ENCODE data around the gene NCAM2.

NCAM2 gene

DNA sequence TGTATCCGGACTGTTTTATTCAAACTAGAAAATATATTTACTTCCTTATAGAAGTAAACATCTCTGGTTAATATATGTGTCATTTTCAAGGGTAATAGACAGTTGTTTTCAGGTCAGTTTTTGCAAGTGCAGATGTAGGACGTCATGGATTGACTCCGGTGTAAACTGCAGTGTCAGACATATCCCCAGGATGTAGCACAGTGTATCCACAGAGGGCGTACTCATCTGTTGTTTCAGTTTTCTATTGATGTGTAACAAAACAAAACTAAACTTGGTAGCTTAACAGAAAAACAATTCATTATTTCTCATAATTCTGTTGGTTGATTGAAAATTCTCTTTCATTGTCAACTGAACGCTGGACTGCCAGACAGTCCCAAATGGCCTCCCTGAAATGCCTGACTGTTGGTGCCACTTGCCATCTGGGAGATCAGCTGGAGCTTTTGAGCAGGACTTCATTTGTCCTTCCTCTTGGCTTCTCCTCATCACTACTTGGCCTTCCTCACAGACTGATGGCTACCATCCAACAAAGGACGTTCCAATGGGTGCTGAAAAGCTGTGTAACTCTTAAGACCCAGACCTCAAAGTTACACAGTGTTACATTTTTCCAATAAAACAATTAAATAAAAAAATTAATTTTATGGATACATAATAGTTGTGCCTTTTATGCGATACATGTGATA lies 181.6 kb downstream of the NCAM2 start:
- no peak for DNase-seq

- DNase-seq = no peak
These were observed 184.3 kb downstream of the NCAM2 start for GRCh38 chr21:21182401-21183010.

DNA sequence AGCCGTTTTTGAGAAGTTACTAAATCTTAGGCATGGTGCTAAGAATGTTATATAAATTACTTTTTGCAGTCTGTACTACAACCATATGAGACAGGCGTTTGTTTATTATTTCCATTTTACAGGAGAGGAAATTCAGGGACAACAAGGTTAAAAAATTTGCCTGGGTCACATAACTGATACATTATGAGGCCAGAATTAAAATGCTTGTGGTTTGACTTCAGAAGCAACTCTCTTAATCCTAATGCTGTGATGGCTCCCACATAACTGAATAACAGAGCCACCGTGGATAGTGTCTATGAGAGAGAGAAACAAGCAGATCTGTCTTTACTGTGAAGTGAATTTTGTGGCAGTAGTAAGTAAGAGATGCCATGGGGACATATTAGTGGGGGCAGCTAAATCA lies 184.9 kb downstream of the NCAM2 start:
- no peak for DNase-seq

DNA sequence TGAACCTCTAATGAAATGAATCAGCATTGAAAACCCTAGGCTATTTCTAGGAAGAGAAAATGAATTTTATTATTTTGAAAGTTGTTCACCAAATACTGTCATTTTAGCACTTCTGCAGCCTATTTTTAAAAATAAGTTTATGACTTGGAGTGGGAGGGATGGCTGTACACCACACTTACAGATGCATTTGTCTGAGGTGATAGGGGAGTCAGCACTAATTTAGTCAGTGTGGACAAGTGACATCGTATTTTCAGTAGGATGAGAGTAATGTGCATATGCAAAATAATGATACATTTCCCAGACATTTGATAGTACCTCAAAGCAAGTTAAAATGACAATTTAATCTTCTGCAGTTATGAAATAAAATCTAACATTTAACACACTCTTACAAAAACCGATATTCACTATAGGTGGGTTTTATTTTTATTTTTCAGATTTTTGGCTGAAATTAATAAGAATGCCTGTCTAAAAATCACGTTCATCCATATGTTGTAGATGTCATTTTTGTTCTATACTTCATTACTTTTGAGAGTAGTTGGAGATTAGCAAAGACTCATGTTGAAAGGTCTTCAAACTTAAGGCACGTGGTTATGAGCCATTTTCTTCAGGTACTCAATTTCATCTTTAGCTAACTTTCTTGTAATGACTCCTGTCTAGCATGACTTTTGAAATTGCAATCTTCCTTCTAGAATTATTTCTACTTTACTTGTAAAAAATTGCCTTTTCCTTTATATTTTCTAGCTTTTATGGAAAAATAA lies 186.7 kb downstream of the NCAM2 start:
- no peak for DNase-seq

DNA sequence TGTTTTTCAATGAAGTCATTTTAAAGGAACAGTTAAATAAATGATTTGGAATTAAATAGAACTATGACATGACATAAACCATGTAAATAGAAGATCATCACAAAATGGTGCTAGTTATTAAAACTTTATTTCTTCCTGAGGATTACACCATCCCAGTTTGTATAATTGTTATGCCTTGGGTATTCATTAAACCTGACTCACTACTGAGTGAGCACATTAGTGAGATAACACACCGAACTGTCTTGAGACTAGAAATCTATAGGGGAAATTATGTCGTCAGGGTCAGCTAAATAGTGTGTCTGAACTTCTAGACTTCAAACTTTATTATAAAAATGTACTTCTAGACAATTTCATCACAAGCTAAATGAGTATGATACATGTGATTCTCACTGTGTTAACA lies 189.4 kb downstream of the NCAM2 start:
- DNase-seq = no peak

GRCh38 chr21:21188513-21189195 lies 190.4 kb downstream of the NCAM2 start:
- DNase-seq = no peak

GRCh38 chr21:21195417-21195943 lies 197.3 kb downstream of the NCAM2 start:
- DNase-seq = no peak

DNA sequence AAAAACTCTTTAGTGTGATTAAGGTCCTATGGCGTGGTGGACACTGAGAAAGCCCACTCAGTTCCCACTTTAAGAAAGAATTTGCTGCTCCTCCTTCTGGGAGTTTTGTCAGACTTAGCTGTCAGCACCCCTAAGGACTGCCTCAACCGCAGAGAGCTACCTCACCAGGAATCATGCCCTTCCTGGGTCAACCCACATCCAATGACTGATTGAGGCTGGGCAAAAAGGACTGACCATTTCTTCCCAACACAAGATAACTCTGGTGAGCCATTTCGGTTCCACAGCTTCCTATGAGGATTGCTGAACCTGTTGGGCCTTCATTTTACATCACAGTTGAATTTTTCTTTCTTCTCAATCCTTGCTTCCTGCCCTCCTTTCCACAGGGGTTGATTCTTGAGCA lies 197.9 kb downstream of the NCAM2 start:
- DNase-seq = no peak

GRCh38 chr21:21196848-21197247 lies 198.6 kb downstream of the NCAM2 start:
- no peak for DNase-seq

GRCh38 chr21:21199342-21200102 lies 201.3 kb downstream of the NCAM2 start:
- DNase-seq = no peak

- DNase-seq = peak in 1 of 2 donors; percentile 2
These were observed 202.1 kb downstream of the NCAM2 start for GRCh38 chr21:21200103-21200938.

DNA sequence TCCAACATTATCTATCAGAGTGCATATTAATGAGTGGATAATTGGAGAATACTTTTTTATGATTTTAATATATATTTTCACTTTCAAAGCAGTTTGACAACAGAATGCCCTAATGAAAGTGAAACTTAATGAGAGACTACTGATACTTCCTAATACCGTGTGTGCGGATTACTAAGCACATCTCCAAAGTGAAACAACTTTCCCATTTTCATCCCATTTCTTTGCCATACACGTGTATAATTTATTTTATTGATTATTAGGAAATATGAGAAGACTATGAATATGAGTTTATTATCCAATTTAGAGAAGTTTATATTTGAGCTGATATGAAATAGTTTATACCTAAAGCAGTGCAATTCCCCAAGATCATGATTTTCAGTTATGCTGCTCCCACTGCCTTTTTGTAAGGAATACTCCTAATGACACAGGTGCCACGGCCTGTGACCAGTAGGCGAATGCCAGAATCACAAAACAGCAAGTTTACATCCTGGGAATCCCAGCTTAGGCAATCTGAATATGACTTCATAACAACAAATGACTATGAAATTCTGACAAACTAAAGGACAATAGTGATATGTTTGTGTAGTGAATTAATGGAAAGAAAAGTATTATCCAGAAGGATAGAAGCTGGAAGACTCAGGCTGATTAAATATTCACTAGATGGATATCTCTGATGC lies 202.9 kb downstream of the NCAM2 start:
- no peak for DNase-seq

- DNase-seq = no peak
These were observed 205.7 kb downstream of the NCAM2 start for GRCh38 chr21:21203822-21204339.

- no peak for DNase-seq
These were observed 206.3 kb downstream of the NCAM2 start for GRCh38 chr21:21204366-21204996.

DNA sequence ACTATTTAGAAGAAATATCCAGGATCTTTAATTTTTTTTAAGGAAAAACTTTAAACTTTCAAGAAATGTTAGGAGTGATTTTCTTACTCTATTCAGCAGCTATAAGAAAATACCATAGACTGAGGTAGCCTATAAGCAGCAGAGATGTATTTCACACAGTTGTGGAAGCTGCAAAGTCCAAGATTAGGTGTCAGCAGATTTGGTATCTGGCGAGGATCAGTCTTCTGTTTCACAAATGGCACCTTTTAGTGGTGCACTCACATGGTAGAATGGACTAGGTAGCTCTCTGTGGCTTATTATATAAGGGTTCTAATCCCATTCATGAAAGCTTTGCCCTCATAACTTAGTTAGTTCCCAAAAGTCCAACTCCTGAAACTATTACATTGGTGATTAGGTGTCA lies 207.4 kb downstream of the NCAM2 start:
- DNase-seq = no peak

- DNase-seq = no peak
These were observed 212.3 kb downstream of the NCAM2 start for GRCh38 chr21:21210552-21210951.

- DNase-seq = no peak
These were observed 215.1 kb downstream of the NCAM2 start for GRCh38 chr21:21213297-21213696.

DNA sequence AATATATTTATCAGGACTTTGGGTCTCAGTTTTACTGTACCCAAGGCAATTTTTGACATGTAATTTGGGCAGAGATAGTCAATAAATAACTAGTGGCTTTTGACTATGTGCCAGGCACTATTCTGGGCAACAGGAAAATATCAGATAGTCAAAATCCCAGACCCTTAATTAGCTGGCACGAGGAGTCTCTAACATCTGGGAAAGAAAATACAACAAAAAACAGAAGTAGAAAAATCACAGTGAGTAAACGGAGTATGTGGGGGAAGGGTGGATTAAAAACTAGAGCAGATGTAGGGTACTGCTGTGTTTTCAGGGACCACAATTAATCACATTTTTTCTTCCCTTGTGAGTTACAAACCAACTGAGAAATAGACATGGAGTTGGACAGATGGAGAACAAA lies 217.8 kb downstream of the NCAM2 start:
- DNase-seq = no peak

DNA sequence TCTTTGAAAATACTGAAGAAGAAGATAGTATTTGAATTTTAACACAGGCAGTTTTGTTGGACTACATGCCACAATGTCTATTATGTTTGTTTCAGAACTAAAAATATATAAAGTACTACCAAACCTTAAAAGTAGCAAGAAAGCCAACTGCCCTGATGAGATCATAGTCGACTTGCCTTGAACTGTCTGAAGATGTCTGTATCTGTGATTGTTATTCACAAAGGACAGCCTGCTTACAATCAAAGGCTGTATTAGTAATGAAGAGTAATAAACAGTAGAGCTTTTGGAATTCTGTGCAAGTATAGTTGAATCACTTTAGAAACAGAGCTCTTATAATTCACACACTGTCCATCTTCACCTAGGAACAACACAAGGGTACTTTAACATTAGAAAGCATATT lies 228.3 kb downstream of the NCAM2 start:
- DNase-seq = no peak

DNA sequence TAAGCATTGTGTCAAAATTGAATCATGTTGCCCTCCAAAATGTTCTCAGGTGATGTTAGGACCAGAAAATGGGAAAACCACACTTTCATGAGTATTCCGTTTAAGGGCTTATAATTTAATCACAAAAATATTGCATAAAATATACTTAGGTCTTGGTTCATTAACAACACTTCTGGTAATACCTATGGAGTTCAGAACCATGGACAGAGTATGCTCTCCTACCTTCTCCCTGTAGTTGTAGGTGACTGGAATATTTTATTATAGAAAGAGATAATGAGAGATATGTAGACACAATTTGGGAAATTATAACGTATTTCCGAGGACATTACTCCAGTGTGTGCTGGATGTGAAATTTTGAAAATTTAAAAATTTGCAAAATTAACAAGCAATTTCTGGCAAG lies 232.5 kb downstream of the NCAM2 start:
- DNase-seq = no peak

Data from stimulated activated CD4-positive, alpha-beta T cell treated with anti-CD3 and anti-CD28 coated beads, Interleukin-2, amount 100 ng/mL, for 24 hours (primary cell).